ENCODE data around the gene EXOC6B. TPM values are rescaled to one million over a fixed set of nuclear protein-coding genes. Genes with fewer than 3 reads are reported as not detected.

The EXOC6B gene
- total RNA-seq, 1 donor from 2014 or later, result 32.4 TPM

GRCh38 chr2:72172478-72172877 lies 653.4 kb downstream of the EXOC6B start:
- H3K9me3 ChIP-seq, result no peaks in the 10 kb centered on the region
- TF ChIP-seq CTCF (IDR thresholded peaks at IDR 0.05), result no peak
- no peaks in the 10 kb centered on the region for H3K4me1 ChIP-seq
- peaks cover 0 to 11% of the 10 kb centered on the region in 2 donors for H3K36me3 ChIP-seq
- H3K4me3 ChIP-seq, result no peak overlapping the region
- intact Hi-C loops (cut with DNase I), result no loop called here
- no peak overlapping the region for H3K27ac ChIP-seq
- no peak for DNase-seq (ENCODE audit: low spot score in 2 of 2)
- no peaks in the 10 kb centered on the region for H3K27me3 ChIP-seq

- Histone ChIP-seq H3K4me1 (no peaks in the 10 kb centered on the region), H3K27ac (no peak overlapping the region), H3K36me3 (no peaks in the 10 kb centered on the region), H3K27me3 (no peaks in the 10 kb centered on the region), H3K9me3 (no peaks in the 10 kb centered on the region), H3K4me3 (no peak overlapping the region)
- no peak for TF ChIP-seq CTCF (IDR thresholded peaks at IDR 0.05)
- intact Hi-C loops (cut with DNase I), result no loop called here
- DNase-seq (ENCODE audit: low spot score in 2 of 2), result no peak
These were observed 659.6 kb downstream of the EXOC6B start for GRCh38 chr2:72166279-72166678.

GRCh38 chr2:72165792-72166191 lies 660.0 kb downstream of the EXOC6B start:
- Histone ChIP-seq H3K27me3 (no peaks in the 10 kb centered on the region), H3K9me3 (no peaks in the 10 kb centered on the region), H3K36me3 (no peaks in the 10 kb centered on the region), H3K4me1 (no peaks in the 10 kb centered on the region), H3K4me3 (no peak overlapping the region), H3K27ac (no peak overlapping the region)
- intact Hi-C loops (cut with DNase I), result no loop called here
- DNase-seq (ENCODE audit: low spot score in 2 of 2), result no peak
- TF ChIP-seq CTCF (IDR thresholded peaks at IDR 0.05), result no peak

- Histone ChIP-seq H3K4me3 (no peak overlapping the region), H3K27me3 (no peaks in the 10 kb centered on the region), H3K4me1 (no peaks in the 10 kb centered on the region), H3K27ac (no peak overlapping the region), H3K36me3 (no peaks in the 10 kb centered on the region), H3K9me3 (no peaks in the 10 kb centered on the region)
- intact Hi-C loops (cut with DNase I), result no loop called here
- DNase-seq (ENCODE audit: low spot score in 2 of 2), result no peak
- TF ChIP-seq CTCF (IDR thresholded peaks at IDR 0.05), result no peak
These were observed 663.3 kb downstream of the EXOC6B start for GRCh38 chr2:72162574-72162973.

GRCh38 chr2:72159211-72159993 lies 666.4 kb downstream of the EXOC6B start:
- DNase-seq (ENCODE audit: low spot score in 2 of 2), result no peak
- Histone ChIP-seq H3K27me3 (no peaks in the 10 kb centered on the region), H3K9me3 (no peaks in the 10 kb centered on the region), H3K4me3 (no peak overlapping the region), H3K27ac (no peak overlapping the region), H3K4me1 (no peaks in the 10 kb centered on the region), H3K36me3 (no peaks in the 10 kb centered on the region)
- intact Hi-C loops (cut with DNase I), result no loop called here
- TF ChIP-seq CTCF (IDR thresholded peaks at IDR 0.05), result no peak
